ENCODE data around the gene LRRC23. TPM values are rescaled to one million over a fixed set of nuclear protein-coding genes. Genes with fewer than 3 reads are reported as not detected.
"Not testable (repeated sequence)": the region's sequence is repeated elsewhere in the genome, so short reads cannot be mapped to it uniquely, and the experiment has no call there.

Gene LRRC23
- total RNA-seq, 4 donors from 2014 or later, result 11.6 to 17.2 (median 17.1) TPM

DNA sequence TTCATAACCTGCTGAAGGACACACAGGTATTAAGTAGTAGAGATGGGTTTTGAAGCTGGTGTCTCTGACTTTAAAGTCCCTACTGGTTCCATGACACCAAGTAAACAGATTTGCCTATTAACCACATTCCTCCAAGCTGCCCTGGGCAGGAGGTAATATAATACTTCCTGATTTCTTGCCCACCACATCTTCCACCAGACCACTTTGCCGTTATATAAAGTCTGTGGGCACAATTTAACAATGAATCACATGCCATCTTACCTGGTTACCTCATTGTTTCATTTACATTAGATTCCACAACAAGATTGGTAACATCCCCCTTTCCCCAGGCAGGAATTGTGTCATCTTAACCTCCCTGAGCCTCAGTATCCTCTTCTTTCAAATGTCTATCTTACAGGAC, 900 bp upstream of the LRRC23 start:
- Histone ChIP-seq H3K36me3 (peaks cover 0 to 21% (median 5%) of the 10 kb centered on the region in 3 donors), H3K4me3 (no peak overlapping the region), H3K27me3 (no peaks in the 10 kb centered on the region), H3K4me1 (peaks cover 0 to 30% (median 16%) of the 10 kb centered on the region in 4 donors), H3K9me3 (no peaks in the 10 kb centered on the region), H3K27ac (peak overlapping the region in 2 of 4 donors; percentile 88 to 95)
- WGBS, 2 donors, result 64 to 74% methylated on average over 1 of the region's 1 CpG
- no peak for DNase-seq (ENCODE audit: low spot score in 2 of 2)
- TF ChIP-seq, protein P1, sequence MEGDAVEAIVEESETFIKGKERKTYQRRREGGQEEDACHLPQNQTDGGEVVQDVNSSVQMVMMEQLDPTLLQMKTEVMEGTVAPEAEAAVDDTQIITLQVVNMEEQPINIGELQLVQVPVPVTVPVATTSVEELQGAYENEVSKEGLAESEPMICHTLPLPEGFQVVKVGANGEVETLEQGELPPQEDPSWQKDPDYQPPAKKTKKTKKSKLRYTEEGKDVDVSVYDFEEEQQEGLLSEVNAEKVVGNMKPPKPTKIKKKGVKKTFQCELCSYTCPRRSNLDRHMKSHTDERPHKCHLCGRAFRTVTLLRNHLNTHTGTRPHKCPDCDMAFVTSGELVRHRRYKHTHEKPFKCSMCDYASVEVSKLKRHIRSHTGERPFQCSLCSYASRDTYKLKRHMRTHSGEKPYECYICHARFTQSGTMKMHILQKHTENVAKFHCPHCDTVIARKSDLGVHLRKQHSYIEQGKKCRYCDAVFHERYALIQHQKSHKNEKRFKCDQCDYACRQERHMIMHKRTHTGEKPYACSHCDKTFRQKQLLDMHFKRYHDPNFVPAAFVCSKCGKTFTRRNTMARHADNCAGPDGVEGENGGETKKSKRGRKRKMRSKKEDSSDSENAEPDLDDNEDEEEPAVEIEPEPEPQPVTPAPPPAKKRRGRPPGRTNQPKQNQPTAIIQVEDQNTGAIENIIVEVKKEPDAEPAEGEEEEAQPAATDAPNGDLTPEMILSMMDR (IDR thresholded peaks at IDR 0.05), result no peak
- TF ChIP-seq EP300 (IDR thresholded peaks at IDR 0.05), result no peak
- TF ChIP-seq POLR2A (IDR thresholded peaks at IDR 0.05), result no peak

DNA sequence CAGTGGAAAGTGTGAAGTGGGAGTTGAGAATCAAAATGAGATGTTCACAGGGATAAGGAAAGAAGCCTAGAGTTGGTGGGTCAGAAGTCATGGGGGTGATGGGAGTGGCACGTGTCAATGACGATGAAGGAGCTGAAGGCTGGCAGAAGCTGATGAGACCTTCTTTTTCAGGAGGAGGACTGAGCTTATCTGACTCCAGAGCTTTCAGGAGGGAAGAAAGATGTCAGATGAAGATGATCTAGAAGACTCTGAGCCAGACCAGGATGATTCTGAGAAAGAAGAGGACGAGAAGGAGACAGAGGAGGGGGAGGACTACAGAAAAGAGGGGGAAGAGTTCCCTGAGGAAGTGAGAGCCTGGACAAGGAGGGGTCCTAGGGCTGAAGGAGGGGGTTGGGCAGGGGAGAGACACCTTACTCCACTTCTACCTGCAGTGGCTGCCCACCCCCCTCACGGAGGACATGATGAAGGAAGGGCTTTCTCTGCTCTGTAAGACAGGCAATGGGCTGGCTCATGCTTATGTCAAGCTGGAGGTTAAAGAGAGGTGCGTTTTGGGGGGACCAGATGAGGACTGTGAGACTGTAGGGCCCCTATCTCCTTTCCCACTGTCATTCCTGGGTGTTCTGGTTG, 905 bp downstream of the LRRC23 start:
- Histone ChIP-seq H3K27ac (peak overlapping the region; percentile 68 to 95 (median 79)), H3K4me1 (peaks cover 0 to 15% (median 9%) of the 10 kb centered on the region in 4 donors), H3K4me3 (peak overlapping the region in 3 of 4 donors; percentile 55 to 79 (median 60)), H3K27me3 (no peaks in the 10 kb centered on the region), H3K36me3 (peaks cover 0 to 21% (median 5%) of the 10 kb centered on the region in 3 donors), H3K9me3 (no peaks in the 10 kb centered on the region)
- TF ChIP-seq POLR2A (IDR thresholded peaks at IDR 0.05) (no peak), EP300 (IDR thresholded peaks at IDR 0.05) (no peak)
- TF ChIP-seq, protein P1 (IDR thresholded peaks at IDR 0.05), result no peak
- WGBS, 2 donors, result 56 to 58% methylated on average over 5 of the region's 5 CpGs
- no peak for DNase-seq (ENCODE audit: low spot score in 2 of 2)

DNA sequence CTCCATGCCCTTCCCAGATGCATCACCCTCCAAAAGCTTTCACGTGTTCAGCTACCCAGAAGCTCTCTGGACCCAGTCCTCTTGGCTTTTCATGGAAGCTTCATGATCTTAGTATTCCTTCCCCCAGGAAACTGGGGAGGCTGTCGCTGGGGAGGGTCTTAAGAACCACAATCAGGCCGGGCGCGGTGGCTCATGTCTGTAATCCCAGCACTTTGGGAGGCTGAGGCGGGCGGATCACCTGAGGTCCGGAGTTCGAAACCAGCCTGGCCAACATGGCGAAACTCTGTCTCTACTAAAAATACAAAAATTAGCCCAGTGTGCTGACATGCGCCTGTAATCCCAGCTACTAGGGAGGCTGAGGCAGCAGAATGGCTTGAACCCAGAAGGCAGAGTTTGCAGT, 3.5 kb downstream of the LRRC23 start:
- H3K9me3 ChIP-seq; H3K4me3 ChIP-seq; H3K27ac ChIP-seq; DNase-seq (ENCODE audit: low spot score in 2 of 2); H3K27me3 ChIP-seq: not testable (repeated sequence)
- H3K36me3 ChIP-seq, result peaks cover 0 to 21% (median 5%) of the 10 kb centered on the region in 3 donors
- H3K4me1 ChIP-seq, result peaks cover 0 to 15% (median 9%) of the 10 kb centered on the region in 4 donors
- WGBS, 2 donors, result 97 to 98% methylated on average over 11 of the region's 11 CpGs

DNA sequence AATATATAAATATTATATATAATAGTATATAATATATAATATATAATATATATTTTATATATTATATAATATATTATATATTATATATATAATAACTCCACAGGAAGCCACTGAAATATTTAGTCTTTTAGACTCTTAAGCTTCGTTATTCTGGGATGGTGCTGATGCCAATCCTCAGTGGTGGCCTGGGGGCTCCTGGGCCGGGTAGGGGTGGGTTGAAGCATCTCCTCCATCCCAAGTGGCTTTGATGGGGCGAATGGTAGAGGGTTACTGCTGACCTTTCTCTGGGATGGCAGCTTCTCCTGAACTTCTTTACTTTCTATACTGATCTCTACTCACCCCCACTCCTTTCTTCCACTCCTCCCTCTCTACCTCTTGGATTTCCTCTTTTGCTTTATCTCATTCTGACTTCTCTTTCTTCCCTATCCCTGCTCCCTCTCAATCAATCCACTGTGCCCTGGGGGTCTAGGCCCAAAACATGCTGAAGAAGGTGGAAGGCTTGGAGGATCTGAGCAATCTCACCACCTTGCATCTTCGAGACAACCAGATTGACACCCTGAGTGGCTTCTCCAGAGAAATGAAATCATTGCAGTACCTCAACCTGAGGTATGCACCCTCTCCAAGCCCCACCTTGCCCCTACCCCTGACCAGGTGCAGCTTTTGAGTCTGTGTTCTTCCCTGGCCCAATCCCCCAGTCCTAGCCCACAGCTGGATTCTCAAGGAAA, 5.0 kb downstream of the LRRC23 start:
- Histone ChIP-seq H3K9me3 (no peaks in the 10 kb centered on the region), H3K27me3 (no peaks in the 10 kb centered on the region), H3K4me1 (peaks cover 0 to 17% (median 9%) of the 10 kb centered on the region in 4 donors), H3K27ac (no peak overlapping the region), H3K36me3 (peaks cover 0 to 21% (median 5%) of the 10 kb centered on the region in 3 donors), H3K4me3 (no peak overlapping the region)
- TF ChIP-seq EP300 (IDR thresholded peaks at IDR 0.05), result no peak
- TF ChIP-seq POLR2A (IDR thresholded peaks at IDR 0.05), result no peak
- TF ChIP-seq, protein P1 (IDR thresholded peaks at IDR 0.05), result no peak
- 81 to 85% methylated on average over 4 of the region's 4 CpGs for WGBS, 2 donors
- no peak for DNase-seq (ENCODE audit: low spot score in 2 of 2)

DNA sequence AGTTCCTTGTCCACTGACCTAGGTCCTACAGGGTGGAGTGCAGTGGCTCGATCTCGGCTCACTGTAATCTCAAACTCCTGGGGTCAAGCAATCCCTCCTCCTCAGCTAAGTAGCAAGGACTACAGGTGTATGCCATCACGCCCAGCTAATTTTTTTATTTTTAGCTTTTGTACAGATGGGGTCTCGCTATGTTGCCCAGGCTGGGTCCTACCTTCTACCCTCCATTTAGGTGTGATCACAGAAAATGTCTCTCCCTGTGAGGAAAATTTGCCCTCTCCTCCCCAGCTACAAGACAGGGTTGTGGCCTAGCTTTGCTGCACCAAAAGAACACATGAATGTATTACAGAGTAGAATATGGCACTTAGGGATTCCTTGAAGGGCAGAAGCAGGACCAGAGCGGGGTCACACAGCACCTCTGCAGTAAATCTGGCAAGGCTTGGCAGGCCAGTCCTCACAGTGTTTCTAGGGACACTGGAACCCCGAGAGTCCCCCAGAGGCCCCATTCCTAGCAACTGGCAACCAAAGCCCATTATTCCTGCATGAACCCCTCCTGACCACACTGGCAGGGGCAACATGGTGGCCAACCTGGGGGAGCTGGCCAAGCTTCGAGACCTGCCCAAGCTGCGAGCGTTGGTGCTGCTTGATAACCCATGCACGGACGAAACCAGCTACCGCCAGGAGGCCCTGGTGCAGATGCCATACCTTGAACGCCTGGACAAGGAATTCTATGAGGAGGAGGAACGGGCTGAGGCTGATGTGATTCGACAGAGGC, 7.7 kb downstream of the LRRC23 start:
- no peaks in the 10 kb centered on the region for H3K27me3 ChIP-seq
- 87 to 89% methylated on average over 11 to 15 of the region's 15 CpGs for WGBS, 2 donors
- no peaks in the 10 kb centered on the region for H3K9me3 ChIP-seq
- H3K4me1 ChIP-seq, result peaks cover 0 to 28% (median 11%) of the 10 kb centered on the region in 4 donors
- no peak overlapping the region for H3K4me3 ChIP-seq
- peaks cover 0 to 21% (median 0%) of the 10 kb centered on the region in 3 donors for H3K36me3 ChIP-seq
- no peak for DNase-seq (ENCODE audit: low spot score in 2 of 2)
- no peak overlapping the region for H3K27ac ChIP-seq
- TF ChIP-seq, protein P1 (IDR thresholded peaks at IDR 0.05), result no peak
- TF ChIP-seq POLR2A (IDR thresholded peaks at IDR 0.05) (no peak), EP300 (IDR thresholded peaks at IDR 0.05) (no peak)

Data from tibial nerve (tissue), 4 donors.